ENCODE results near the gene MINDY4. TPM values are rescaled to one million over a fixed set of nuclear protein-coding genes. Genes with fewer than 3 reads are reported as not detected.

MINDY4 gene
- total and polyA plus RNA-seq, 4 donors = 0.93 to 6.1 (median 1.9) TPM

- DNase-seq (ENCODE audit: low spot score) = no peak
- no peak overlapping the region for H3K4me3 ChIP-seq (ENCODE audit: low read depth in 1 of 3, low read length in 3 of 3)
- no peak overlapping the region for H3K27ac ChIP-seq (ENCODE audit: low read depth in 1 of 2, low read length in 2 of 2)
- peaks cover 0 to 3% (median under 1%) of the 10 kb centered on the region in 4 donors for H3K4me1 ChIP-seq (ENCODE audit: control insufficient read depth in 4 of 4, insufficient read depth in 4 of 4, low read length in 3 of 4)
- TF ChIP-seq JUND (IDR thresholded peaks at IDR 0.05) = no peak
- TF ChIP-seq REST (IDR thresholded peaks at IDR 0.05) = no peak
- TF ChIP-seq NR2F2 (IDR thresholded peaks at IDR 0.05) = no peak
- no peak for TF ChIP-seq HNF4G (IDR thresholded peaks at IDR 0.05)
- TF ChIP-seq ATF3 (IDR thresholded peaks at IDR 0.05) = no peak
- TF ChIP-seq YY1 (IDR thresholded peaks at IDR 0.05) = no peak
- no peak for TF ChIP-seq ZBTB33 (IDR thresholded peaks at IDR 0.05)
- H3K9me3 ChIP-seq (ENCODE audit: control insufficient read depth in 4 of 4, low read length in 3 of 4) = no peaks in the 10 kb centered on the region
- H3K27me3 ChIP-seq (ENCODE audit: control insufficient read depth in 4 of 4, insufficient read depth in 4 of 4, low read length in 3 of 4) = no peaks in the 10 kb centered on the region
- no peaks in the 10 kb centered on the region for H3K36me3 ChIP-seq (ENCODE audit: control insufficient read depth in 4 of 4, insufficient read depth in 3 of 4, low read depth in 1 of 4, low read length in 3 of 4)
- 92% methylated on average over 5 of the region's 5 CpGs for WGBS
- H3K9ac ChIP-seq (ENCODE audit: low read depth in 1 of 2, low read length in 2 of 2) = no peak overlapping the region
Measured at GRCh38 chr7:30934225-30934624, 163.0 kb downstream of the MINDY4 start.

- TF ChIP-seq RAD21 (IDR thresholded peaks at IDR 0.05) = no peak
- Histone ChIP-seq H3K9ac (ENCODE audit: low read depth in 1 of 2, low read length in 2 of 2) (no peak overlapping the region), H3K4me1 (ENCODE audit: control insufficient read depth in 4 of 4, insufficient read depth in 4 of 4, low read length in 3 of 4) (peaks cover 0 to 3% (median under 1%) of the 10 kb centered on the region in 4 donors), H3K36me3 (ENCODE audit: control insufficient read depth in 4 of 4, insufficient read depth in 3 of 4, low read depth in 1 of 4, low read length in 3 of 4) (no peaks in the 10 kb centered on the region), H3K27ac (ENCODE audit: low read depth in 1 of 2, low read length in 2 of 2) (no peak overlapping the region), H3K9me3 (ENCODE audit: control insufficient read depth in 4 of 4, low read length in 3 of 4) (no peaks in the 10 kb centered on the region), H3K4me3 (ENCODE audit: low read depth in 1 of 3, low read length in 3 of 3) (no peak overlapping the region), H3K27me3 (ENCODE audit: control insufficient read depth in 4 of 4, insufficient read depth in 4 of 4, low read length in 3 of 4) (no peaks in the 10 kb centered on the region)
- DNase-seq (ENCODE audit: low spot score) = no peak
- 82% methylated on average over 6 of the region's 6 CpGs for WGBS
Measured at GRCh38 chr7:30934732-30935568, 163.7 kb downstream of the MINDY4 start.

- no peaks in the 10 kb centered on the region for H3K9me3 ChIP-seq (ENCODE audit: control insufficient read depth in 4 of 4, low read length in 3 of 4)
- no peak for DNase-seq (ENCODE audit: low spot score)
- WGBS = 85% methylated on average over 3 of the region's 3 CpGs
- no peaks in the 10 kb centered on the region for H3K36me3 ChIP-seq (ENCODE audit: control insufficient read depth in 4 of 4, insufficient read depth in 3 of 4, low read depth in 1 of 4, low read length in 3 of 4)
- no peaks in the 10 kb centered on the region for H3K27me3 ChIP-seq (ENCODE audit: control insufficient read depth in 4 of 4, insufficient read depth in 4 of 4, low read length in 3 of 4)
- H3K4me1 ChIP-seq (ENCODE audit: control insufficient read depth in 4 of 4, insufficient read depth in 4 of 4, low read length in 3 of 4) = peaks cover 0 to 3% (median under 1%) of the 10 kb centered on the region in 4 donors
- H3K4me3 ChIP-seq (ENCODE audit: low read depth in 1 of 3, low read length in 3 of 3) = no peak overlapping the region
- no peak for TF ChIP-seq SP1 (IDR thresholded peaks at IDR 0.05)
- no peak for TF ChIP-seq YY1 (IDR thresholded peaks at IDR 0.05)
- H3K27ac ChIP-seq (ENCODE audit: low read depth in 1 of 2, low read length in 2 of 2) = no peak overlapping the region
- no peak overlapping the region for H3K9ac ChIP-seq (ENCODE audit: low read depth in 1 of 2, low read length in 2 of 2)
Measured at GRCh38 chr7:30935569-30935877, 164.3 kb downstream of the MINDY4 start.
